PC-3 (cell line): Measurements from ENCODE around the gene RCHY1.

Source experiments
- CTCF ChIP-seq: fragments of 300-600 bp; sonication (generic); conservative IDR thresholded peaks from 2 replicates; pipeline ENCODE4 v1.5.1; 2017; ENCODE audit warnings: antibody characterized with exemption, low read depth, mild to moderate bottlenecking, low read length
- EZH2phosphoT487 ChIP-seq: fragments of 300-600 bp; sonication (generic); IDR thresholded peaks from 2 replicates; pipeline ENCODE4 v1.6.1; 2018; ENCODE audit warnings: mild to moderate bottlenecking, antibody characterized with exemption, low read length, borderline replicate concordance

DNA sequence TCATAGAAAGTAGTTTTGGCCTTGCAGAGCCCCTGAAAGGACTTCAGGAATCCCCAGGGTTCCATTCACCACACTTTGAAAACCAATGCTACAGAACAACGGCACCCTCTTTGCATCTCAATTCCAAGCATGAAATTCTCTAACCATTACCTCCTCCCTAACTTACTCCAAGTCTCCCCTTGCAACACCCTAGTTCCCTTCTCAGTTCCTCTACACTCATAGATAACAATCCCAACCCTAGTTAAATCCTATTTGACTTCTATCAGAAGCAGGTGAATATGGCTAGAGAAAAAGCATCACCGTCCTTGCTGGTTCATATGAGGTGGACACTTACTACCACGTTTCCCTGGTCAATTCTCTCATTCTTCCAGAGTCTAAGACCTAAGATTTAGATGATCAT, 2.4 kb downstream of the RCHY1 start:
- TF ChIP-seq CTCF (no peak), EZH2phosphoT487 (no peak)
